ENCODE data around the gene TTLL10. TPM values are rescaled to one million over a fixed set of nuclear protein-coding genes. Genes with fewer than 3 reads are reported as not detected.

The TTLL10 gene
- total RNA-seq, 1 donor from 2014 or later = not detected

- ATAC-seq = no peak
- Histone ChIP-seq H3K27ac (no peak overlapping the region), H3K36me3 (peaks cover 6% of the 10 kb centered on the region), H3K9me3 (no peaks in the 10 kb centered on the region), H3K4me1 (peaks cover 23% of the 10 kb centered on the region), H3K4me3 (no peak overlapping the region), H3K27me3 (peaks cover 2% of the 10 kb centered on the region)
- DNase-seq = no peak
- intact Hi-C loops (cut with DNase I) = no loop called here
- TF ChIP-seq CTCF (IDR thresholded peaks at IDR 0.05) = no peak
Measured at GRCh38 chr1:1233567-1233892, 59.9 kb downstream of the TTLL10 start.

DNA sequence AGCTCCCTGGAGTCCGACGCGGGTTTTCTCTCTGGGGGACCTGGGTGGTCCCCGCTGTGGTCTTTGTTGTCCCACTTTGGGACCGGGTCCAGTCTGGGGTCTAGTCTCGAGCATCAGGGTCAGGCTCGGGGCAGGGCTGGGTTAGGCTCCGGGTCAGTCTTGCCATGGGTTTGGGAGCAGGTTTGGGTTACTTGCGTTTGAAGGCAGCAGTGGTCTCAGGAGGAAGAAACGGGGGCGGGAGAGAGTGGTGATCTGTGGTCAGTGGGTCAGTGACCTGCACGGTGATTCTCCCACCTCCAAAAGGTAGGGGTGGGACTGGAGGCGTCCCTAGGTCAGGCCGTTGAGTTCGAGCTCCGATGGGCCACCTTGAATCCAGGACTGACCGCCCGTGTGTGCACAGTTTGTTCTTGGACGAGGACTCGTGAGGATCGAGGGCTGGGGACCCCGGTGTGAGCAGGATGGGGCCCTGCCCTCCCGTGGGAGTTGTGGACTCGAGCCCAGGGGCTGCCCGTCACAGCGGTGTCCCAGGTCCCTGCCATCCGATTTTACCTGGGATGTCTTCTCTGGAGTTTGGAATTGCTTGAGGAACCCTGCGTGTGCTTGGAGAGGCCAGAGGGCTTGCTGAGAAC lies 60.6 kb downstream of the TTLL10 start:
- intact Hi-C loops (cut with DNase I) = no loop called here
- Histone ChIP-seq H3K4me3 (no peak overlapping the region), H3K36me3 (no peaks in the 10 kb centered on the region), H3K4me1 (peaks cover 23% of the 10 kb centered on the region), H3K27me3 (peaks cover 7% of the 10 kb centered on the region), H3K9me3 (no peaks in the 10 kb centered on the region), H3K27ac (no peak overlapping the region)
- DNase-seq = no peak
- ATAC-seq = no peak
- no peak for TF ChIP-seq CTCF (IDR thresholded peaks at IDR 0.05)

DNA sequence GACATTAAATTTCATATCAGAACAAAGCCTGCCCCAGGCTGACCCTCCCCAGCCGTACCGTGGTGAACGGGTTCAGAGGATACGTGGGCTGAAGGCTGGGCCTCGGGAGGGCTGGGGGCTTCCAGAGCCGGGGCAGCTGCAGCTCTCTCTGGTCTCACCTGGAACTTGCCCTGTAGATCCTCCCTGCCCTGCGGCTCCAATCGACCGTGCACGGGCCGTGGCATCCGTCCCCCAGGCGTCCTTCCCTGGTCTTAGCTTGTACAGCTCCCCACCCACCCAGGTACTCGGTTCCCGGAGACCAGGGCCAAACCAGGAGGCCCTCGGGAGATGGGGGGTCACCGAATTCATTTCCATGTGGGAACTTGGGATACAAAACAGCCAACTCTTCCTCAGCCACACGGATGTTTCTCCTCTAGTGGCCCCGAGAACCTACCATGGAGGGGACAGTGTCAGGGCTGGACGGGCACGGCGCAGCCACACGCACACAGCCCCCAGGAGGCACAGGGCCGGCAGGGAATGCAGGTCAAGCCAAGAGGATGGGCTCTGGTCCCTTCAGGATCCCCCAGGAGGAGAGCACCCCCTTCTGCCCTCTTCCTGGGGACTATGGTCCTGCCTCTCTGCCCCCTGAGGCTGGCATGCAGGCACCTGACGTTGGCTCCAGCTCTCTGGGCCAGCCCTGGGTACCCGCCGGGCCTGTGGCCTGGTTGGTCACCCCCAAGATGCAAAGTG lies 61.5 kb downstream of the TTLL10 start:
- H3K4me1 ChIP-seq = peaks cover 15% of the 10 kb centered on the region
- no peaks in the 10 kb centered on the region for H3K9me3 ChIP-seq
- H3K4me3 ChIP-seq = no peak overlapping the region
- H3K36me3 ChIP-seq = no peaks in the 10 kb centered on the region
- peaks cover 15% of the 10 kb centered on the region for H3K27me3 ChIP-seq
- no peak for TF ChIP-seq CTCF (IDR thresholded peaks at IDR 0.05)
- H3K27ac ChIP-seq = no peak overlapping the region
- intact Hi-C loops (cut with DNase I) = no loop called here
- no peak for DNase-seq
- ATAC-seq = no peak

- ATAC-seq = no peak
- peaks cover 15% of the 10 kb centered on the region for H3K27me3 ChIP-seq
- TF ChIP-seq CTCF (IDR thresholded peaks at IDR 0.05) = no peak
- H3K9me3 ChIP-seq = no peaks in the 10 kb centered on the region
- peaks cover 8% of the 10 kb centered on the region for H3K4me1 ChIP-seq
- intact Hi-C loops (cut with DNase I) = no loop called here
- no peak overlapping the region for H3K27ac ChIP-seq
- H3K4me3 ChIP-seq = no peak overlapping the region
- DNase-seq = no peak
- no peaks in the 10 kb centered on the region for H3K36me3 ChIP-seq
Measured at GRCh38 chr1:1236176-1236763, 62.6 kb downstream of the TTLL10 start.

DNA sequence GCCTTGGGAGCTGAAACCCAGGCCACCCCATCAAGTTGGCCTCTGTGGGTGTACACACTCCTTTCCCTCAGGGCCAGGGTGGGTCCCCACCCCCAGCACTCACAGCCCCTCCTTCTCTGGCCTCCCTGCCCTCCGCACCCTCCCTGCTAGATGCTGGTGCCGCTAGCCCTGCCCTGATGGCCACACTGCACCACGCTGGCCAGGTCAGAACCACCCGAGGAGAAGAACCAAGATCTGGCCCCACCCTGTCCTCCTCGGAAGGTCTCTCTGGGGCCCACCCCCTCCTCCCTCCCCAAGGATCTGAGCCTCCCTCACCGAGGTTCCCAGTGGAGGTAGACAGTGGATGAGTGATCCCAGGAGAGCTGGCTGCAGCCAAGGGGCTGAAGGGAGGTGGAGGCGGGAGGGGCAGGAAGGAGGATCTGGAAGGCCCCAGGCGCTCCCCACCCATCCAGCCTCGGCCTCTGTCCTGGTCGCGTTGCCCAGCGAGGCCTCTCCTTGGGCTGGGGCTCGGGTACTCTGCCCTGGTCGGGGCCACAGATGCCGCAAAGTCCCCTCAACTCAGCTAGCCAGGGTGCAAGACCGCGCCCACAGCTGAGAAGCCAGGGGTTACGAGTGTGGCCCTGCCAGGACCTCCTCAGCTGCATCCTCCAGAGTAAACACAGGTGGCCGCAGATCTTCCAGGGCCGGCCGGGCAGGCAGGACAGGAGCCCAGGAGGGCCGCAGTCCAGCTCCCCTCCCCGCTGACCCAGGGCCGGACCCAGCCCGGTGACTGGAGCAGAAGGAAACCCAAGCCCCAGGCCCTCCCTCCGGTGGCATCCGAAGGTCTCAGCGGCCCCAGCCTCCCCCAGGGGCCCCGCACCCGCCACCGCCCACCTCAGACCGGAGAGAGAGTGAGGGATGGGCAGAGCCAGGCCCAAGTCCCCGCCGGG lies 63.5 kb downstream of the TTLL10 start:
- no peaks in the 10 kb centered on the region for H3K9me3 ChIP-seq
- intact Hi-C loops (cut with DNase I) = no loop called here
- no peak for DNase-seq
- H3K27me3 ChIP-seq = peaks cover 15% of the 10 kb centered on the region
- ATAC-seq = no peak
- no peak for TF ChIP-seq CTCF (IDR thresholded peaks at IDR 0.05)
- H3K4me1 ChIP-seq = peaks cover 8% of the 10 kb centered on the region
- H3K27ac ChIP-seq = no peak overlapping the region
- no peaks in the 10 kb centered on the region for H3K36me3 ChIP-seq
- H3K4me3 ChIP-seq = no peak overlapping the region
